ENCODE data around the gene HPCAL1.

The HPCAL1 gene

GRCh38 chr2:10447300-10447894 lies 144.7 kb downstream of the HPCAL1 start:
- Histone ChIP-seq H4K20me1 (ENCODE audit: control insufficient read depth, insufficient read depth, low read depth, low read length) (peaks cover 30% of the 10 kb centered on the region), H3K4me3 (ENCODE audit: low read length) (peak overlapping the region; percentile 92), H3K36me3 (ENCODE audit: control insufficient read depth, low read length) (peaks cover 54% of the 10 kb centered on the region), H3K27ac (ENCODE audit: low read depth, low read length) (peak overlapping the region; percentile 84), H3K4me1 (ENCODE audit: control insufficient read depth, low read length) (peaks cover 29% of the 10 kb centered on the region), H3K27me3 (ENCODE audit: control insufficient read depth, low read length) (no peaks in the 10 kb centered on the region), H3K9me2 (replicated peaks; ENCODE audit: control insufficient read depth, low read length) (no peaks in the 10 kb centered on the region), H3F3A (ENCODE audit: control insufficient read depth, insufficient read depth) (peaks cover 43% of the 10 kb centered on the region), H3K9me3 (ENCODE audit: control insufficient read depth, insufficient read depth, low read length) (no peaks in the 10 kb centered on the region), H3K4me2 (ENCODE audit: low read length) (peak overlapping the region; percentile 82), H3K79me2 (ENCODE audit: control insufficient read depth, low read length) (peaks cover 61% of the 10 kb centered on the region)
- no peak for TF ChIP-seq EZH2phosphoT487 (IDR thresholded peaks at IDR 0.05; ENCODE audit: borderline replicate concordance, low read length)
- TF ChIP-seq, protein P1, sequence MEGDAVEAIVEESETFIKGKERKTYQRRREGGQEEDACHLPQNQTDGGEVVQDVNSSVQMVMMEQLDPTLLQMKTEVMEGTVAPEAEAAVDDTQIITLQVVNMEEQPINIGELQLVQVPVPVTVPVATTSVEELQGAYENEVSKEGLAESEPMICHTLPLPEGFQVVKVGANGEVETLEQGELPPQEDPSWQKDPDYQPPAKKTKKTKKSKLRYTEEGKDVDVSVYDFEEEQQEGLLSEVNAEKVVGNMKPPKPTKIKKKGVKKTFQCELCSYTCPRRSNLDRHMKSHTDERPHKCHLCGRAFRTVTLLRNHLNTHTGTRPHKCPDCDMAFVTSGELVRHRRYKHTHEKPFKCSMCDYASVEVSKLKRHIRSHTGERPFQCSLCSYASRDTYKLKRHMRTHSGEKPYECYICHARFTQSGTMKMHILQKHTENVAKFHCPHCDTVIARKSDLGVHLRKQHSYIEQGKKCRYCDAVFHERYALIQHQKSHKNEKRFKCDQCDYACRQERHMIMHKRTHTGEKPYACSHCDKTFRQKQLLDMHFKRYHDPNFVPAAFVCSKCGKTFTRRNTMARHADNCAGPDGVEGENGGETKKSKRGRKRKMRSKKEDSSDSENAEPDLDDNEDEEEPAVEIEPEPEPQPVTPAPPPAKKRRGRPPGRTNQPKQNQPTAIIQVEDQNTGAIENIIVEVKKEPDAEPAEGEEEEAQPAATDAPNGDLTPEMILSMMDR (IDR thresholded peaks at IDR 0.05; ENCODE audit: low read depth, low read length, poor library complexity, severe bottlenecking): no peak

GRCh38 chr2:10447895-10448575 lies 145.3 kb downstream of the HPCAL1 start, which contains the start of gene ODC1:
TSS of gene ODC1 (minus strand) at chr2:10448327. CDS start at chr2:10445032, 3,295 bp downstream.
- peaks cover 61% of the 10 kb centered on the region for H3K79me2 ChIP-seq (ENCODE audit: control insufficient read depth, low read length)

GRCh38 chr2:10448576-10449485 lies 146.1 kb downstream of the HPCAL1 start:
- TF ChIP-seq, protein P1 (IDR thresholded peaks at IDR 0.05; ENCODE audit: low read depth, low read length, poor library complexity, severe bottlenecking): no peak
- no peak for TF ChIP-seq EZH2phosphoT487 (IDR thresholded peaks at IDR 0.05; ENCODE audit: borderline replicate concordance, low read length)
- Histone ChIP-seq H3K4me2 (ENCODE audit: low read length) (peak overlapping the region; percentile 100), H3K9me3 (ENCODE audit: control insufficient read depth, insufficient read depth, low read length) (no peaks in the 10 kb centered on the region), H3F3A (ENCODE audit: control insufficient read depth, insufficient read depth) (peaks cover 31% of the 10 kb centered on the region), H3K36me3 (ENCODE audit: control insufficient read depth, low read length) (peaks cover 40% of the 10 kb centered on the region), H3K79me2 (ENCODE audit: control insufficient read depth, low read length) (peaks cover 53% of the 10 kb centered on the region), H3K4me3 (ENCODE audit: low read length) (peak overlapping the region; percentile 85), H4K20me1 (ENCODE audit: control insufficient read depth, insufficient read depth, low read depth, low read length) (peaks cover 21% of the 10 kb centered on the region), H3K9me2 (replicated peaks; ENCODE audit: control insufficient read depth, low read length) (no peaks in the 10 kb centered on the region), H3K27ac (ENCODE audit: low read depth, low read length) (peak overlapping the region; percentile 75), H3K4me1 (ENCODE audit: control insufficient read depth, low read length) (peaks cover 29% of the 10 kb centered on the region), H3K27me3 (ENCODE audit: control insufficient read depth, low read length) (no peaks in the 10 kb centered on the region)

More at GRCh38 chr2:10447895-10448575, 145.3 kb downstream of the HPCAL1 start, which contains the start of gene ODC1:
- TF ChIP-seq, protein P1 (IDR thresholded peaks at IDR 0.05; ENCODE audit: low read depth, low read length, poor library complexity, severe bottlenecking): no peak
- TF ChIP-seq EZH2phosphoT487 (IDR thresholded peaks at IDR 0.05; ENCODE audit: borderline replicate concordance, low read length): no peak
- H3K27ac ChIP-seq (ENCODE audit: low read depth, low read length): peak within 1 kb of the TSS; percentile 84
- H3K36me3 ChIP-seq (ENCODE audit: control insufficient read depth, low read length): peaks cover 48% of the 10 kb centered on the region
- H3K9me2 ChIP-seq (replicated peaks; ENCODE audit: control insufficient read depth, low read length): no peaks in the 10 kb centered on the region
- peaks cover 39% of the 10 kb centered on the region for H3F3A ChIP-seq (ENCODE audit: control insufficient read depth, insufficient read depth)
- peak within 1 kb of the TSS; percentile 92 for H3K4me3 ChIP-seq (ENCODE audit: low read length)
- peaks cover 29% of the 10 kb centered on the region for H3K4me1 ChIP-seq (ENCODE audit: control insufficient read depth, low read length)
- H3K4me2 ChIP-seq (ENCODE audit: low read length): peak within 1 kb of the TSS; percentile 100
- H3K9me3 ChIP-seq (ENCODE audit: control insufficient read depth, insufficient read depth, low read length): no peaks in the 10 kb centered on the region
- no peaks in the 10 kb centered on the region for H3K27me3 ChIP-seq (ENCODE audit: control insufficient read depth, low read length)
- peaks cover 28% of the 10 kb centered on the region for H4K20me1 ChIP-seq (ENCODE audit: control insufficient read depth, insufficient read depth, low read depth, low read length)
